ENCODE data around the gene TNFRSF9.
A peak's percentile ranks its signal among the peaks of the same experiment; 100 is the strongest.

TNFRSF9 gene

DNA sequence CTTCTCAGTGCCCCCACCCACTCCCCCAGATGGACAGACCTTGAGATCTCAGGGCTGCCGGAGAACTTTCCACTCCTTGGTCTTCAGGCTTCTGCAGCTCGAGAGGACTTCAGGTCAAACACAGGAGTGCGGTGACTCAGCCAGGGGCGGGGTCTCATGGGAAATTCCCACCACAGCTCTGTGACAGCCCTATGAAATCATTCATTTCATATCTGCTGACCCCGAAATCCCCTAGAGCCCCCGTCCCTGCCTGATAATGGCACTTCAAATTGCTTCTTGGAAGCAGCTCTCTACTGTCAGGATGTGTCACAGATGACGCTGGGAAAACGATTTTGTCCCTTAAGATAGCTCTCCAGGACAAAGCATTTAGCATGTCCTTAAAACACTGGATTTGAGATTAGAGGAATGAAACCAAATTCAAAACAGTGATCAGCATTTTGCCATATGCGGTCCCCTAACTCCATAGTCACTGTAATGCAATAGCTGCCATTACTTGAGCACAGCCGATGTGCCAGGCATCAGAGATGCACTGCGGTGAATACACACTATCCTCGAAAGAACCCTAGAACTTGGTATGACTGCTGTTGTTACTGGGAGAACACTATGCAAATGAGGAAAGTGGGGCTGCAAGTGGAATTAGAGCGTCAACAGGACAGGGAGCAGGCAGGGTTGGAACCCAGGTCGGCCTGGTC is at the start of gene TNFRSF9:
Gene TNFRSF9, minus strand, starts transcription at position 95 of the 692 bp plus-strand sequence. CDS start 845 bp downstream, outside the sequence.
- H3K4me3 ChIP-seq (ENCODE audit: low read length), result no peak within 1 kb of the TSS
- no peak for TF ChIP-seq CTCF (IDR thresholded peaks at IDR 0.05; ENCODE audit: insufficient read depth, low read depth, low read length, missing control alignments)
- DNase-seq (ENCODE audit: low read depth), result peak; percentile 75

DNA sequence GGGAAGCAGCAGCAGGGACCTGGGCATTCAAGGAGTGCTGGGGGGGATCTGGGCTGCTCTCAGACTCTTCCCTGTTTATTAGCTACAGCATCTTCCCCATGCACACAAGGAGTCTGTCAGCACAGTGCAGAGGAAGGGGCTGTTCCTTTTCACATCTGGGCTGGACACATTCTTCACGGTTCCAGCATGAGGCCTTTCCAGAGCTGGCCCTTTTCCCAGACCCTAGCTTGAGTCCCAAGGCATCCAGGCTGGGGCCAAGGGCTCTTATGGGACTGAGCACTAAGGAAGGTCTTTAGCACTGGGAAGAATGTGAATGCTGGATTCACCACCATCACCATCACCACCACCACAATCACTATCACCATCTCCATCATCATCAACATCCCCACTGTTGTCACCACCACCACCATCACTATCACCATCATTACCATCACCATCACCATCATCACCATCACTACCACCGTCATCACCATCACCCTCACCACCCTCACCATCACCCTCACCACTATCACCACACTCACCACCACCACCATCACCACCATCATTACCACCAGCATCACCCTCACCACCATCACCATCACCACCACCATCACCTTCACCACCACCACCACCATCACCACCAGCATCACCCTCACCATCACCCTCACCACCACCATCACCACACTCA is 49.3 kb upstream of the TNFRSF9 start:
- no peak for DNase-seq (ENCODE audit: low read depth)
- no peak for TF ChIP-seq CTCF (IDR thresholded peaks at IDR 0.05; ENCODE audit: insufficient read depth, low read depth, low read length, missing control alignments)
- no peak overlapping the region for H3K4me3 ChIP-seq (ENCODE audit: low read length)

GRCh38 chr1:7988576-7988975 is 47.9 kb upstream of the TNFRSF9 start:
- DNase-seq (ENCODE audit: low read depth), result peak; percentile 59
- no peak for TF ChIP-seq CTCF (IDR thresholded peaks at IDR 0.05; ENCODE audit: insufficient read depth, low read depth, low read length, missing control alignments)
- no peak overlapping the region for H3K4me3 ChIP-seq (ENCODE audit: low read length)

DNA sequence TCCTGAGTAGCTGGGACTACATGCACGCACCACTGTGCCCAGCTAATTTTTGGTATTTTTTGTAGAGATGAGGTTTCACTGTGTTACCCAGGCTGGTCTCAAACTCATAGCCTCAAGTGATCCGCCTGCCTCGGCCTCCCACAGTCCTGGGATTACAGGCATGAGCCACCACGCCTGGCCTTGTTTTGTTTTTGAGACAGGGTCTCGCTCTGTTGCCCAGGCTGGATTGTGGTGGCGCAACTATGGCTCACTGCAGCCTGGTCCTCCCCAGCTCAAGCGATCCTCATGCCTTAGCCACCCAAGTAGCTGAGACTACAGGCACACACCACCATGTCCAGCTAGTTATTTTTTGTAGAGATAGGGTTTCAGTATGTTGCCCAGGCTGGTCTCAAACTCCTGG is 46.9 kb upstream of the TNFRSF9 start:
- no peak for TF ChIP-seq CTCF (IDR thresholded peaks at IDR 0.05; ENCODE audit: insufficient read depth, low read depth, low read length, missing control alignments)
- no peak for DNase-seq (ENCODE audit: low read depth)
- H3K4me3 ChIP-seq (ENCODE audit: low read length), result no peak overlapping the region

GRCh38 chr1:7985851-7986612 is 45.4 kb upstream of the TNFRSF9 start:
- no peak overlapping the region for H3K4me3 ChIP-seq (ENCODE audit: low read length)
- no peak for DNase-seq (ENCODE audit: low read depth)
- no peak for TF ChIP-seq CTCF (IDR thresholded peaks at IDR 0.05; ENCODE audit: insufficient read depth, low read depth, low read length, missing control alignments)

DNA sequence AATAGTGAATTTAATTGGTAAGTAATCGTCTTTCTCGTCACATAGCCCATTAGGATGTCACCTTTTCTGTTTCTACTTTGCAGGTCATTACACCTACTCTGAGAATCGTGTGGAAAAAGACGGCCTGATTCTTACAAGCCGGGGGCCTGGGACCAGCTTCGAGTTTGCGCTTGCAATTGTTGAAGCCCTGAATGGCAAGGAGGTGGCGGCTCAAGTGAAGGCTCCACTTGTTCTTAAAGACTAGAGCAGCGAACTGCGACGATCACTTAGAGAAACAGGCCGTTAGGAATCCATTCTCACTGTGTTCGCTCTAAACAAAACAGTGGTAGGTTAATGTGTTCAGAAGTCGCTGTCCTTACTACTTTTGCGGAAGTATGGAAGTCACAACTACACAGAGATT is 44.2 kb upstream of the TNFRSF9 start:
- no peak for TF ChIP-seq CTCF (IDR thresholded peaks at IDR 0.05; ENCODE audit: insufficient read depth, low read depth, low read length, missing control alignments)
- DNase-seq (ENCODE audit: low read depth), result no peak
- H3K4me3 ChIP-seq (ENCODE audit: low read length), result no peak overlapping the region

Measured in epithelial cell of esophagus (primary cell).